ENCODE data around the gene WDR54. TPM values are rescaled to one million over a fixed set of nuclear protein-coding genes. Genes with fewer than 3 reads are reported as not detected.

The WDR54 gene
- total RNA-seq, 4 donors from 2014 or later: 9.6 to 25.2 (median 18.5) TPM

DNA sequence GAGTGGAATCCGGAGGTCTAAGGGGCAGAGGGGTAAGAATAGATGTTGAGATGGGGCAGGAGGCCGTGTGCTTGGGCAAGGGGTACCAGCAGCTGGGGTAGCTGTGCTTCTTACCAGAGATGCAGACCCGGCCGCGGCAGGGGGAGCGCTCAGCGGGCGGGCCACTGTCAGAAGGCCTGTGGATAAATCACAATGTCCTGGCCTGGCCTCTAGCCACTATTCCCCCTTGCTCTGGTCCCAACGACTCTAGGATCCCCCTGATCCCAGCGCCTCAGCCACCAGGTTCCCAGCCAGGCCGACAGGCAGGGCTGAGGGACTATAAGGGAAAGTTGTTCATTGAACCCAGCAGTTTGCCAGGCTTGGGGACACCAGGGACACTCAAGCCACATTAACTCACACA lies 9.0 kb downstream of the WDR54 start:
- peaks cover 8 to 72% (median 10%) of the 10 kb centered on the region in 3 donors for H3K36me3 ChIP-seq
- DNase-seq (ENCODE audit: low spot score in 2 of 2): no peak

DNA sequence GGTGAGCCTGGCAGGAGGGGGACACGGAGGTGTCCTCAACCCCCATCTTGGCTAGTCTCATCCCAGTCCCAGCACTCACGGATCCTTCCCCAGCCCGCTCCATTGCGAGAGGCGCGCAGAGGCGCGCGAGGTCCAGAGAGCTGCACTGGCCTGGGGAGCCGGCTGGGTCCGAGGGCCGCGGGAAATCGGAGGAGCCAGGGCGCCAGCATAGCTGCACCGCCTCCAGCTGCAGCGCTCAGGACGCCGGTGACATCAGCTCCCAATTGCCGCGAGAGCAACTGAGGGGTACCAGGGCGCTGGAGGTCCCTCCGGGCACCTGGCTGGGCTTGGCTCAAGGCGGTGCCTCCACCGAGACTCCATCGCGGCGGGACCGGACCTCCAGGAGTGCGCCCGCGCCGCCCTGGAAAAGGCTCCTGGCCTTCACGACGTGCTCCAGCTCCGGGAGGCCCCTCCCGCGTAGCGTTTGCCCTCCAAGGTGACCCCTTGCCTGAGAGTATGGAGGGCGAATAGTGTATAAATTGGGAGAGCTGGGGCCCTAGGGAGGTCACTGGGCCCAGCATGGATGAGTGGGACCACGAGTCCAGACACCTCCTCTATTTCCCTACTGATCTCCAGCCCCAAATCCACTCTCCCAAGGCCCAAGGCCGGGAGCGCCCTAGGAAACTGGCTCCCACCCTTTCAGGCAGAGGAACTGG lies 14.7 kb downstream of the WDR54 start:
- Histone ChIP-seq H3K9me3 (no peaks in the 10 kb centered on the region), H3K27ac (peak overlapping the region; percentile 31 to 94 (median 86)), H3K4me1 (peaks cover 0 to 80% (median 7%) of the 10 kb centered on the region in 4 donors), H3K4me3 (peak overlapping the region; percentile 18 to 66 (median 34)), H3K36me3 (peaks cover 0 to 20% (median 5%) of the 10 kb centered on the region in 3 donors), H3K27me3 (no peaks in the 10 kb centered on the region)
- no peak for DNase-seq (ENCODE audit: low spot score in 2 of 2)
- no peak for TF ChIP-seq POLR2A (IDR thresholded peaks at IDR 0.05)
- TF ChIP-seq, protein P1, sequence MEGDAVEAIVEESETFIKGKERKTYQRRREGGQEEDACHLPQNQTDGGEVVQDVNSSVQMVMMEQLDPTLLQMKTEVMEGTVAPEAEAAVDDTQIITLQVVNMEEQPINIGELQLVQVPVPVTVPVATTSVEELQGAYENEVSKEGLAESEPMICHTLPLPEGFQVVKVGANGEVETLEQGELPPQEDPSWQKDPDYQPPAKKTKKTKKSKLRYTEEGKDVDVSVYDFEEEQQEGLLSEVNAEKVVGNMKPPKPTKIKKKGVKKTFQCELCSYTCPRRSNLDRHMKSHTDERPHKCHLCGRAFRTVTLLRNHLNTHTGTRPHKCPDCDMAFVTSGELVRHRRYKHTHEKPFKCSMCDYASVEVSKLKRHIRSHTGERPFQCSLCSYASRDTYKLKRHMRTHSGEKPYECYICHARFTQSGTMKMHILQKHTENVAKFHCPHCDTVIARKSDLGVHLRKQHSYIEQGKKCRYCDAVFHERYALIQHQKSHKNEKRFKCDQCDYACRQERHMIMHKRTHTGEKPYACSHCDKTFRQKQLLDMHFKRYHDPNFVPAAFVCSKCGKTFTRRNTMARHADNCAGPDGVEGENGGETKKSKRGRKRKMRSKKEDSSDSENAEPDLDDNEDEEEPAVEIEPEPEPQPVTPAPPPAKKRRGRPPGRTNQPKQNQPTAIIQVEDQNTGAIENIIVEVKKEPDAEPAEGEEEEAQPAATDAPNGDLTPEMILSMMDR (IDR thresholded peaks at IDR 0.05): no peak
- no peak for TF ChIP-seq EP300 (IDR thresholded peaks at IDR 0.05)
- 38 to 44% methylated on average over 35 to 43 of the region's 43 CpGs for WGBS, 2 donors

More for the DNA sequence above, 9.0 kb downstream of the WDR54 start:
- Histone ChIP-seq H3K27me3 (no peaks in the 10 kb centered on the region), H3K9me3 (no peaks in the 10 kb centered on the region), H3K4me1 (peaks cover 0 to 25% (median 0%) of the 10 kb centered on the region in 4 donors), H3K27ac (peak overlapping the region in 2 of 4 donors; percentile 25 to 43), H3K4me3 (no peak overlapping the region)
- WGBS, 2 donors: 79 to 82% methylated on average over 11 of the region's 11 CpGs
- TF ChIP-seq, protein P1 (IDR thresholded peaks at IDR 0.05): no peak
- TF ChIP-seq POLR2A (IDR thresholded peaks at IDR 0.05): no peak
- no peak for TF ChIP-seq EP300 (IDR thresholded peaks at IDR 0.05)

DNA sequence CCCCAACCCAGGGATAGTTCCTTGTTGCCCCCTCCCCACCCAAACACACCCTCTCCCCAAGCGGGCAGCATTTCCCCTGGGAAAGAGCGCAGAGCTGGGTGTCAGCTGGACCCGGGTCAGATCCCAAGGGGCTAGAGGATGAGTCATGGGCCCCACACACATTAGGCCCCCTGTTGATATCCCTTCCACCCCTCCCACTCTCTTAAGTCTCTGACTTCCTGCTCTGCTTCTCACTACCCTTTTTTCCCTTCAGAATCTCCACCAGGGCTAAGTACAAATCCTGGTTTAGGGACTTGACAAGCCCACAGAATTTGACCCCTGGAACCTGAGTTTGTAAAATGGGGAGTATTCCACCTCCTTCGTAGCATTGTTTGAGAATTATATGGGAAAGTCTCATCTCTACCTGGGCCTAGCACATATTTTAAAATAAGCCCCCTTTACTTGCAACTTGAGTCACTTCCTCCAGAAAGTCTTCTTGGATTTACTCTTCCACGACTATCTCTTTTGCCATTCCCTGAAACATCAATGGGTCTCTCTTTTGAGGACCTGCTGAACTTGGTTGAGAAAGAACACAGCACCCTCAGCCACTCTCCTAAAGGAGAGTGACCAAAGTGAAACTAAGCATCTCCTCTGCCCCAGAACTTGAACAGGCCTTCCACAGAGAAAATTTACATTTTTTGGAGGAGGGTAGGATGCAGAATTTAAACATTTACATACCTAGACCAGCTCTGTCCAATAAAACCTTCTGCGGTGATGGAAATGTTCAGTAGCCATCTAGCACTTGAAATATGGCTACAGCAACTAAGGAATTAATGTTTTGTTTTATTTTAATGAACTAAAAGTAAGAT lies 15.5 kb downstream of the WDR54 start:
- no peak for DNase-seq (ENCODE audit: low spot score in 2 of 2)
- Histone ChIP-seq H3K36me3 (peaks cover 0 to 11% (median 3%) of the 10 kb centered on the region in 3 donors), H3K27me3 (no peaks in the 10 kb centered on the region), H3K4me3 (peak overlapping the region; percentile 18 to 66 (median 34)), H3K4me1 (peaks cover 0 to 85% (median 11%) of the 10 kb centered on the region in 4 donors), H3K9me3 (no peaks in the 10 kb centered on the region), H3K27ac (peak overlapping the region; percentile 31 to 94 (median 86))
- TF ChIP-seq, protein P1 (IDR thresholded peaks at IDR 0.05): no peak
- TF ChIP-seq POLR2A (IDR thresholded peaks at IDR 0.05): no peak
- no peak for TF ChIP-seq EP300 (IDR thresholded peaks at IDR 0.05)
- WGBS, 2 donors: 42% methylated on average over 6 of the region's 6 CpGs

DNA sequence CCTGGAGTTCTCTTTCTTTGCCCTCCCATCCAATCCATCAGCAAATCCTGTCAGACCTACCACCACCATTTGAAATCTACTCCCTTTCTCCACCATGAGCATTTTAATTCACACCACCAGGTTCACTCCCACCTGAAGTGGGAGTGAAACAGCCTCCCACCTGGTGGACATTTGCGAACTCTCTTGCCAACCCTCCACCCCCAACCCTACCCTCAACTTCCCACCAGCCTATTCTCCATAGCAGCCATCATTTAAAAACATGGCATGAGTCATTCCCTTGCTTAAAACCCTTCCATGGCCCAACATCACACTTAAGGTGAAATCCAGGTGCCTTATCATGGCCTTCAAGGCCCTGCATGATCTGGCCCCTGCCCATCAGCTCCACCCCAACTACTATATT lies 16.7 kb downstream of the WDR54 start:
- Histone ChIP-seq H3K4me3 (peak overlapping the region; percentile 45 to 66 (median 56)), H3K27ac (peak overlapping the region; percentile 83 to 94 (median 86)), H3K36me3 (peaks cover 0 to 5% (median 0%) of the 10 kb centered on the region in 3 donors), H3K4me1 (peaks cover 0 to 84% (median 11%) of the 10 kb centered on the region in 4 donors), H3K9me3 (no peaks in the 10 kb centered on the region), H3K27me3 (no peaks in the 10 kb centered on the region)
- no peak for DNase-seq (ENCODE audit: low spot score in 2 of 2)
- WGBS, 2 donors: 73% methylated on average over 1 of the region's 1 CpG
- TF ChIP-seq, protein P1 (IDR thresholded peaks at IDR 0.05): peak in 1 of 5 experiments; percentile 15
- TF ChIP-seq EP300 (IDR thresholded peaks at IDR 0.05): no peak

Measured in tibial nerve (tissue), 4 donors.